GM23338 (cell line): Measurements from ENCODE around the gene NRG3. TPM values are rescaled to one million over a fixed set of nuclear protein-coding genes. Genes with fewer than 3 reads are reported as not detected.

Experiments used
- ATAC-seq: fragments of 200-7000 bp; cut with Tn5 transposase; 3 replicates; pipeline ENCODE4 v1.9.1; 2020
- DNase-seq: peaks from one replicate; pipeline ENCODE4 v3.0.0-alpha.2; 2015; ENCODE audit warnings: low spot score
- H2AFZ ChIP-seq: fragments of 200-600 bp; sonication (generic); 2 replicates; pipeline ENCODE4 v1.8.0; 2016; ENCODE audit warnings: antibody characterized with exemption, mild to moderate bottlenecking, moderate library complexity
- H3F3A ChIP-seq: fragments of 200-600 bp; sonication (generic); replicated peaks from 2 replicates; pipeline ENCODE4 v1.8.0; 2017; ENCODE audit warnings: antibody characterized with exemption, mixed run types, low read depth
- H3K27ac ChIP-seq: fragments of 200-600 bp; sonication (generic); 2 replicates; pipeline ENCODE4 v1.6.1; 2016; ENCODE audit warnings: low read depth
- H3K27me3 ChIP-seq: fragments of 200-600 bp; sonication (generic); 2 replicates; pipeline ENCODE4 v1.8.0; 2016; ENCODE audit warnings: mild to moderate bottlenecking, mixed run types, moderate library complexity; ENCODE audit not compliant: insufficient read depth
- H3K36me3 ChIP-seq: fragments of 200-600 bp; sonication (generic); 2 replicates; pipeline ENCODE4 v1.8.0; 2016; ENCODE audit warnings: mild to moderate bottlenecking; ENCODE audit not compliant: insufficient read depth
- H3K4me1 ChIP-seq: fragments of 200-600 bp; sonication (generic); 2 replicates; pipeline ENCODE4 v1.8.0; 2016; ENCODE audit warnings: mild to moderate bottlenecking, moderate library complexity; ENCODE audit not compliant: insufficient read depth
- H3K4me2 ChIP-seq: fragments of 200-600 bp; sonication (generic); 2 replicates; pipeline ENCODE4 v1.7.1; 2017; ENCODE audit warnings: mixed run types
- H3K4me3 ChIP-seq: fragments of 200-600 bp; sonication (generic); 2 replicates; pipeline ENCODE4 v1.6.1; 2016; ENCODE audit warnings: mixed run types
- H3K79me2 ChIP-seq: fragments of 200-600 bp; sonication (generic); replicated peaks from 2 replicates; pipeline ENCODE4 v1.8.0; 2017; ENCODE audit warnings: mild to moderate bottlenecking; ENCODE audit not compliant: insufficient read depth
- H3K9me2 ChIP-seq: fragments of 200-600 bp; sonication (generic); 2 replicates; pipeline ENCODE4 v1.8.0; 2017; ENCODE audit not compliant: insufficient read depth
- H4K20me1 ChIP-seq: fragments of 200-600 bp; sonication (generic); replicated peaks from 2 replicates; pipeline ENCODE4 v1.8.0; 2017; ENCODE audit warnings: mild to moderate bottlenecking; ENCODE audit not compliant: insufficient read depth
- H3K27ac Mint-ChIP-seq: 2 replicates; pipeline ENCODE4 v1.8.0; 2020; ENCODE audit warnings: inconsistent platforms, mild to moderate bottlenecking, moderate library complexity, mixed read lengths
- H3K27me3 Mint-ChIP-seq: 3 replicates; pipeline ENCODE4 v1.8.0; 2022; ENCODE audit warnings: low read depth, mild to moderate bottlenecking, moderate library complexity, mixed read lengths, inconsistent platforms; ENCODE audit not compliant: insufficient read depth, poor library complexity
- H3K36me3 Mint-ChIP-seq: 3 replicates; pipeline ENCODE4 v1.8.0; 2021; ENCODE audit warnings: low read depth, mild to moderate bottlenecking, inconsistent platforms, moderate library complexity, mixed read lengths
- H3K4me1 Mint-ChIP-seq: 3 replicates; pipeline ENCODE4 v1.8.0; 2020; ENCODE audit warnings: mild to moderate bottlenecking, inconsistent platforms, mixed read lengths
- H3K4me3 Mint-ChIP-seq: 3 replicates; pipeline ENCODE4 v1.8.0; 2021; ENCODE audit warnings: moderate library complexity, mild to moderate bottlenecking, inconsistent platforms, mixed read lengths
- H3K9me3 Mint-ChIP-seq: 3 replicates; pipeline ENCODE4 v1.8.0; 2020; ENCODE audit warnings: moderate library complexity, mild to moderate bottlenecking, inconsistent platforms, mixed read lengths
- CREB1 ChIP-seq: fragments of 250-450 bp; sonication (Bioruptor Pico); IDR thresholded peaks from 2 replicates; pipeline ENCODE4 v1.5.0; 2020; ENCODE audit warnings: low read depth, mild to moderate bottlenecking, moderate library complexity
- EZH2 ChIP-seq: fragments of 200-600 bp; sonication (generic); IDR thresholded peaks from one replicate; pipeline ENCODE4 v1.8.0; 2017; ENCODE audit warnings: antibody characterized with exemption, mild to moderate bottlenecking, low read depth; ENCODE audit not compliant: unreplicated experiment
- EZH2phosphoT487 ChIP-seq: fragments of 200-600 bp; sonication (generic); IDR thresholded peaks from one replicate; pipeline ENCODE4 v1.8.1; 2018; ENCODE audit warnings: antibody characterized with exemption; ENCODE audit not compliant: unreplicated experiment
- JUNB ChIP-seq: IDR thresholded peaks from one replicate; pipeline ENCODE4 v1.6.1; 2016; ENCODE audit warnings: antibody characterized with exemption; ENCODE audit not compliant: unreplicated experiment
- NANOG ChIP-seq: IDR thresholded peaks from 2 replicates; pipeline ENCODE4 v1.6.1; 2016; ENCODE audit warnings: antibody characterized with exemption, borderline replicate concordance
- POLR2AphosphoS5 ChIP-seq: IDR thresholded peaks from 2 replicates; pipeline ENCODE4 v1.6.1; 2016; ENCODE audit warnings: antibody characterized with exemption, low read depth
- STAT1 ChIP-seq: IDR thresholded peaks from one replicate; pipeline ENCODE4 v1.6.1; 2016; ENCODE audit warnings: antibody characterized with exemption; ENCODE audit not compliant: unreplicated experiment
- ZNF114 ChIP-seq: fragments of 250-450 bp; sonication (Bioruptor Pico); IDR thresholded peaks from 2 replicates; pipeline ENCODE4 v1.5.0; 2020; ENCODE audit warnings: mild to moderate bottlenecking, moderate library complexity
- ZNF331 ChIP-seq: fragments of 250-450 bp; sonication (Bioruptor Pico); IDR thresholded peaks from 2 replicates; pipeline ENCODE4 v1.5.0; 2020; ENCODE audit warnings: low read depth, mild to moderate bottlenecking, moderate library complexity
- polyA plus RNA-seq: library from polyadenylated mRNA; unstranded; fragments of >200 nt; fragmentation: Nextera tagmentation; extraction: Ambion mirVana; gene quantifications from 2 replicates; pipeline ENCODE4 v1.2.1, GENCODE V29; 2016
- total RNA-seq: library from RNA; depleted of rRNA; stranded (reverse); fragments of >200 nt; shearing (Covaris generic); gene quantifications from 2 replicates; pipeline ENCODE4 v1.2.3, GENCODE V29; 2014
- TF ChIP-seq, protein P1 (sequence below): fragments of 250-450 bp; sonication (Bioruptor Pico); IDR thresholded peaks from 2 replicates; pipeline ENCODE4 v1.5.0; 2020; ENCODE audit warnings: mild to moderate bottlenecking, moderate library complexity
- TF ChIP-seq, protein P2 (sequence below): IDR thresholded peaks from 2 replicates; pipeline ENCODE4 v1.6.1; 2016; ENCODE audit warnings: antibody characterized with exemption
- TF ChIP-seq, protein P3 (sequence below): IDR thresholded peaks from one replicate; pipeline ENCODE4 v1.6.1; 2018; ENCODE audit warnings: antibody characterized with exemption; ENCODE audit not compliant: unreplicated experiment
- TF ChIP-seq, protein P4 (sequence below), 2 experiments: fragments of 200-600 bp in 1 of 2; sonication (generic) in 1 of 2; conservative IDR thresholded peaks; 2 replicates each; pipeline versions ENCODE4 v1.5.1 to v1.6.1; 2016 to 2017; ENCODE audit warnings: antibody characterized with exemption in 2 of 2, low read depth in 2 of 2, mild to moderate bottlenecking in 2 of 2, moderate library complexity in 1 of 2

NRG3 gene
- total and polyA plus RNA-seq, 2 experiments from 2014 or later: 1.9 to 3.9 TPM

DNA sequence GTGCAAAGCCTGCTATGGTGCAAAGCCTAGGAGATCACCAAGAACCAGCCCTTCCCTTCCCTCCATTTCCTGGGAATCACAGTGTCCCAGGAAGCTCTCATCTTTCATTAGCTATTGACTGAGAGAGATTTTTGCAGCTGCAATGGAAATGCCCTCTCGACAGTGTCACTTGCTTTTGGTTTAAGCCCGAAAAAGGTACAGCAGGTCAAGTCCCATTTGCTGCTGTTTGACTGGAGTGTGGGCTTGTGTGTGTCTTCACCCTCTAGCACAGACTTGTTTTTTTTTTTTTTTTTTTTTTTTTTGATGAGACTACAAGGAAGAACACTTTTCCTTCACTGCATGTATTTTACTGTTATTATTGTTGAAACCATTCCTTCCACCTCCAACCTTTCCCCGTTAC is 36.3 kb downstream of the NRG3 start:
- Mint-ChIP-seq H3K27me3 (peaks cover 2% of the 10 kb centered on the region), H3K9me3 (no peaks in the 10 kb centered on the region), H3K36me3 (no peaks in the 10 kb centered on the region), H3K4me3 (no peak overlapping the region), H3K4me1 (peaks cover 24% of the 10 kb centered on the region), H3K27ac (peak overlapping the region; percentile 5)
- H2AFZ ChIP-seq: no peak overlapping the region
- no peaks in the 10 kb centered on the region for H3K36me3 ChIP-seq
- no peaks in the 10 kb centered on the region for H3F3A ChIP-seq
- no peak for ATAC-seq
- peaks cover 4% of the 10 kb centered on the region; the same call in 1 of the 2 replicates for H3K9me2 ChIP-seq
- H4K20me1 ChIP-seq: no peaks in the 10 kb centered on the region
- no peak overlapping the region for H3K27ac ChIP-seq
- TF ChIP-seq ZNF114 (CRISPR knock-in tag) (no peak), CREB1 (CRISPR knock-in tag) (no peak), EZH2 (no peak), JUNB (no peak), NANOG (no peak), EZH2phosphoT487 (no peak), STAT1 (no peak), ZNF331 (no peak), POLR2AphosphoS5 (no peak)
- TF ChIP-seq, protein P1, sequence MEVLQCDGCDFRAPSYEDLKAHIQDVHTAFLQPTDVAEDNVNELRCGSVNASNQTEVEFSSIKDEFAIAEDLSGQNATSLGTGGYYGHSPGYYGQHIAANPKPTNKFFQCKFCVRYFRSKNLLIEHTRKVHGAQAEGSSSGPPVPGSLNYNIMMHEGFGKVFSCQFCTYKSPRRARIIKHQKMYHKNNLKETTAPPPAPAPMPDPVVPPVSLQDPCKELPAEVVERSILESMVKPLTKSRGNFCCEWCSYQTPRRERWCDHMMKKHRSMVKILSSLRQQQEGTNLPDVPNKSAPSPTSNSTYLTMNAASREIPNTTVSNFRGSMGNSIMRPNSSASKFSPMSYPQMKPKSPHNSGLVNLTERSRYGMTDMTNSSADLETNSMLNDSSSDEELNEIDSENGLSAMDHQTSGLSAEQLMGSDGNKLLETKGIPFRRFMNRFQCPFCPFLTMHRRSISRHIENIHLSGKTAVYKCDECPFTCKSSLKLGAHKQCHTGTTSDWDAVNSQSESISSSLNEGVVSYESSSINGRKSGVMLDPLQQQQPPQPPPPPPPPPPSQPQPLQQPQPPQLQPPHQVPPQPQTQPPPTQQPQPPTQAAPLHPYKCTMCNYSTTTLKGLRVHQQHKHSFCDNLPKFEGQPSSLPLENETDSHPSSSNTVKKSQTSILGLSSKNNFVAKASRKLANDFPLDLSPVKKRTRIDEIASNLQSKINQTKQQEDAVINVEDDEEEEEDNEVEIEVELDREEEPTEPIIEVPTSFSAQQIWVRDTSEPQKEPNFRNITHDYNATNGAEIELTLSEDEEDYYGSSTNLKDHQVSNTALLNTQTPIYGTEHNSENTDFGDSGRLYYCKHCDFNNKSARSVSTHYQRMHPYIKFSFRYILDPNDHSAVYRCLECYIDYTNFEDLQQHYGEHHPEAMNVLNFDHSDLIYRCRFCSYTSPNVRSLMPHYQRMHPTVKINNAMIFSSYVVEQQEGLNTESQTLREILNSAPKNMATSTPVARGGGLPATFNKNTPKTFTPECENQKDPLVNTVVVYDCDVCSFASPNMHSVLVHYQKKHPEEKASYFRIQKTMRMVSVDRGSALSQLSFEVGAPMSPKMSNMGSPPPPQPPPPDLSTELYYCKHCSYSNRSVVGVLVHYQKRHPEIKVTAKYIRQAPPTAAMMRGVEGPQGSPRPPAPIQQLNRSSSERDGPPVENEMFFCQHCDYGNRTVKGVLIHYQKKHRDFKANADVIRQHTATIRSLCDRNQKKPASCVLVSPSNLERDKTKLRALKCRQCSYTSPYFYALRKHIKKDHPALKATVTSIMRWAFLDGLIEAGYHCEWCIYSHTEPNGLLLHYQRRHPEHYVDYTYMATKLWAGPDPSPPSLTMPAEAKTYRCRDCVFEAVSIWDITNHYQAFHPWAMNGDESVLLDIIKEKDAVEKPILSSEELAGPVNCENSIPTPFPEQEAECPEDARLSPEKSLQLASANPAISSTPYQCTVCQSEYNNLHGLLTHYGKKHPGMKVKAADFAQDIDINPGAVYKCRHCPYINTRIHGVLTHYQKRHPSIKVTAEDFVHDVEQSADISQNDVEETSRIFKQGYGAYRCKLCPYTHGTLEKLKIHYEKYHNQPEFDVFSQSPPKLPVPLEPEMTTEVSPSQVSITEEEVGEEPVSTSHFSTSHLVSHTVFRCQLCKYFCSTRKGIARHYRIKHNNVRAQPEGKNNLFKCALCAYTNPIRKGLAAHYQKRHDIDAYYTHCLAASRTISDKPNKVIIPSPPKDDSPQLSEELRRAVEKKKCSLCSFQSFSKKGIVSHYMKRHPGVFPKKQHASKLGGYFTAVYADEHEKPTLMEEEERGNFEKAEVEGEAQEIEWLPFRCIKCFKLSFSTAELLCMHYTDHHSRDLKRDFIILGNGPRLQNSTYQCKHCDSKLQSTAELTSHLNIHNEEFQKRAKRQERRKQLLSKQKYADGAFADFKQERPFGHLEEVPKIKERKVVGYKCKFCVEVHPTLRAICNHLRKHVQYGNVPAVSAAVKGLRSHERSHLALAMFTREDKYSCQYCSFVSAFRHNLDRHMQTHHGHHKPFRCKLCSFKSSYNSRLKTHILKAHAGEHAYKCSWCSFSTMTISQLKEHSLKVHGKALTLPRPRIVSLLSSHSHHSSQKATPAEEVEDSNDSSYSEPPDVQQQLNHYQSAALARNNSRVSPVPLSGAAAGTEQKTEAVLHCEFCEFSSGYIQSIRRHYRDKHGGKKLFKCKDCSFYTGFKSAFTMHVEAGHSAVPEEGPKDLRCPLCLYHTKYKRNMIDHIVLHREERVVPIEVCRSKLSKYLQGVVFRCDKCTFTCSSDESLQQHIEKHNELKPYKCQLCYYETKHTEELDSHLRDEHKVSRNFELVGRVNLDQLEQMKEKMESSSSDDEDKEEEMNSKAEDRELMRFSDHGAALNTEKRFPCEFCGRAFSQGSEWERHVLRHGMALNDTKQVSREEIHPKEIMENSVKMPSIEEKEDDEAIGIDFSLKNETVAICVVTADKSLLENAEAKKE (CRISPR knock-in tag): no peak
- TF ChIP-seq, protein P2, sequence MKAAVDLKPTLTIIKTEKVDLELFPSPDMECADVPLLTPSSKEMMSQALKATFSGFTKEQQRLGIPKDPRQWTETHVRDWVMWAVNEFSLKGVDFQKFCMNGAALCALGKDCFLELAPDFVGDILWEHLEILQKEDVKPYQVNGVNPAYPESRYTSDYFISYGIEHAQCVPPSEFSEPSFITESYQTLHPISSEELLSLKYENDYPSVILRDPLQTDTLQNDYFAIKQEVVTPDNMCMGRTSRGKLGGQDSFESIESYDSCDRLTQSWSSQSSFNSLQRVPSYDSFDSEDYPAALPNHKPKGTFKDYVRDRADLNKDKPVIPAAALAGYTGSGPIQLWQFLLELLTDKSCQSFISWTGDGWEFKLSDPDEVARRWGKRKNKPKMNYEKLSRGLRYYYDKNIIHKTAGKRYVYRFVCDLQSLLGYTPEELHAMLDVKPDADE: no peak
- TF ChIP-seq, protein P3, sequence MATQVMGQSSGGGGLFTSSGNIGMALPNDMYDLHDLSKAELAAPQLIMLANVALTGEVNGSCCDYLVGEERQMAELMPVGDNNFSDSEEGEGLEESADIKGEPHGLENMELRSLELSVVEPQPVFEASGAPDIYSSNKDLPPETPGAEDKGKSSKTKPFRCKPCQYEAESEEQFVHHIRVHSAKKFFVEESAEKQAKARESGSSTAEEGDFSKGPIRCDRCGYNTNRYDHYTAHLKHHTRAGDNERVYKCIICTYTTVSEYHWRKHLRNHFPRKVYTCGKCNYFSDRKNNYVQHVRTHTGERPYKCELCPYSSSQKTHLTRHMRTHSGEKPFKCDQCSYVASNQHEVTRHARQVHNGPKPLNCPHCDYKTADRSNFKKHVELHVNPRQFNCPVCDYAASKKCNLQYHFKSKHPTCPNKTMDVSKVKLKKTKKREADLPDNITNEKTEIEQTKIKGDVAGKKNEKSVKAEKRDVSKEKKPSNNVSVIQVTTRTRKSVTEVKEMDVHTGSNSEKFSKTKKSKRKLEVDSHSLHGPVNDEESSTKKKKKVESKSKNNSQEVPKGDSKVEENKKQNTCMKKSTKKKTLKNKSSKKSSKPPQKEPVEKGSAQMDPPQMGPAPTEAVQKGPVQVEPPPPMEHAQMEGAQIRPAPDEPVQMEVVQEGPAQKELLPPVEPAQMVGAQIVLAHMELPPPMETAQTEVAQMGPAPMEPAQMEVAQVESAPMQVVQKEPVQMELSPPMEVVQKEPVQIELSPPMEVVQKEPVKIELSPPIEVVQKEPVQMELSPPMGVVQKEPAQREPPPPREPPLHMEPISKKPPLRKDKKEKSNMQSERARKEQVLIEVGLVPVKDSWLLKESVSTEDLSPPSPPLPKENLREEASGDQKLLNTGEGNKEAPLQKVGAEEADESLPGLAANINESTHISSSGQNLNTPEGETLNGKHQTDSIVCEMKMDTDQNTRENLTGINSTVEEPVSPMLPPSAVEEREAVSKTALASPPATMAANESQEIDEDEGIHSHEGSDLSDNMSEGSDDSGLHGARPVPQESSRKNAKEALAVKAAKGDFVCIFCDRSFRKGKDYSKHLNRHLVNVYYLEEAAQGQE: no peak
- TF ChIP-seq, protein P4, sequence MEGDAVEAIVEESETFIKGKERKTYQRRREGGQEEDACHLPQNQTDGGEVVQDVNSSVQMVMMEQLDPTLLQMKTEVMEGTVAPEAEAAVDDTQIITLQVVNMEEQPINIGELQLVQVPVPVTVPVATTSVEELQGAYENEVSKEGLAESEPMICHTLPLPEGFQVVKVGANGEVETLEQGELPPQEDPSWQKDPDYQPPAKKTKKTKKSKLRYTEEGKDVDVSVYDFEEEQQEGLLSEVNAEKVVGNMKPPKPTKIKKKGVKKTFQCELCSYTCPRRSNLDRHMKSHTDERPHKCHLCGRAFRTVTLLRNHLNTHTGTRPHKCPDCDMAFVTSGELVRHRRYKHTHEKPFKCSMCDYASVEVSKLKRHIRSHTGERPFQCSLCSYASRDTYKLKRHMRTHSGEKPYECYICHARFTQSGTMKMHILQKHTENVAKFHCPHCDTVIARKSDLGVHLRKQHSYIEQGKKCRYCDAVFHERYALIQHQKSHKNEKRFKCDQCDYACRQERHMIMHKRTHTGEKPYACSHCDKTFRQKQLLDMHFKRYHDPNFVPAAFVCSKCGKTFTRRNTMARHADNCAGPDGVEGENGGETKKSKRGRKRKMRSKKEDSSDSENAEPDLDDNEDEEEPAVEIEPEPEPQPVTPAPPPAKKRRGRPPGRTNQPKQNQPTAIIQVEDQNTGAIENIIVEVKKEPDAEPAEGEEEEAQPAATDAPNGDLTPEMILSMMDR (conservative IDR thresholded peaks at IDR 0.05; ENCODE audit: low read depth in 2 of 2): no peak
- H3K4me2 ChIP-seq: no peak overlapping the region
- H3K79me2 ChIP-seq: no peaks in the 10 kb centered on the region
- H3K4me1 ChIP-seq: peaks cover 20% of the 10 kb centered on the region
- no peaks in the 10 kb centered on the region for H3K27me3 ChIP-seq
- H3K4me3 ChIP-seq: no peak overlapping the region
- no peak for DNase-seq
